HepG2 (cell line): ENCODE data around the gene ZBP1. TPM values are rescaled to one million over a fixed set of nuclear protein-coding genes. Genes with fewer than 3 reads are reported as not detected.
A peak's percentile ranks its signal among the peaks of the same experiment; 100 is the strongest.

Source experiments
- ATF6 ChIP-seq: sonication (generic); formaldehyde crosslinking; conservative IDR thresholded peaks from 2 replicates; pipeline ENCODE4 v1.4.0; 2020; ENCODE audit warnings: missing genetic modification reagents
- HCFC1 ChIP-seq: fragments of 150-350 bp; IDR thresholded peaks from 2 replicates; pipeline ENCODE4 v1.6.1; 2014; ENCODE audit warnings: low read depth, low read length
- KAT8 ChIP-seq: IDR thresholded peaks from 2 replicates; pipeline ENCODE4 v1.6.1; 2016; ENCODE audit warnings: missing genetic modification reagents, missing compliant biosample characterization
- KDM6A ChIP-seq: IDR thresholded peaks from 2 replicates; pipeline ENCODE4 v1.6.1; 2016; ENCODE audit warnings: low read depth
- LRRFIP1 ChIP-seq: sonication (generic); formaldehyde crosslinking; conservative IDR thresholded peaks from 2 replicates; pipeline ENCODE4 v1.4.0; 2020; ENCODE audit warnings: missing genetic modification reagents
- MTF2 ChIP-seq: sonication (generic); formaldehyde crosslinking; IDR thresholded peaks from 2 replicates; pipeline ENCODE4 v1.5.0; 2020; ENCODE audit warnings: missing genetic modification reagents, borderline replicate concordance
- SKIL ChIP-seq: sonication (generic); formaldehyde crosslinking; IDR thresholded peaks from 2 replicates; pipeline ENCODE4 v1.8.0; 2022; ENCODE audit warnings: missing genetic modification reagents, mild to moderate bottlenecking, moderate library complexity, borderline replicate concordance
- SOX5 ChIP-seq: IDR thresholded peaks from 2 replicates; pipeline ENCODE4 v1.6.1; 2016; ENCODE audit warnings: borderline replicate concordance
- ZBTB40 ChIP-seq, 2 experiments: fragments of 450-650 bp in 1 of 2; sonication (generic) in 1 of 2; formaldehyde crosslinking in 1 of 2; IDR thresholded peaks; 2 replicates each; pipeline versions ENCODE4 v1.6.1 to v1.8.0; 2016 to 2022; ENCODE audit warnings: antibody characterized with exemption in 1 of 2, mild to moderate bottlenecking in 1 of 2, missing genetic modification reagents in 1 of 2
- ZNF572 ChIP-seq: sonication (generic); formaldehyde crosslinking; IDR thresholded peaks from 2 replicates; pipeline ENCODE4 v1.5.1; 2020; ENCODE audit warnings: mild to moderate bottlenecking, missing genetic modification reagents
- ZNF792 ChIP-seq: IDR thresholded peaks from 2 replicates; pipeline ENCODE4 v1.6.1; 2016
- polyA plus RNA-seq, 8 experiments: library from polyadenylated mRNA; depleted of rRNA in 3 of 8; stranded (reverse) in 7 of 8; unstranded in 1 of 8; fragments of >200 nt; fragmentation: Illumina TruSeq in 4 of 8; extraction: Trizol in 4 of 8; gene quantifications; 2 replicates each; pipeline versions ENCODE4 v1.2.1 to v1.2.3, GENCODE V29; 2011 to 2016; ENCODE audit warnings: low read depth in 4 of 8, missing spikeins in 1 of 8, mixed read lengths in 1 of 8; ENCODE audit not compliant: insufficient read depth in 1 of 8
- total RNA-seq, 5 experiments: library from RNA; depleted of rRNA; stranded (reverse); fragments of >200 nt; fragmentation: Illumina TruSeq; extraction: Trizol; gene quantifications; 2 replicates each; pipeline ENCODE4 v1.2.3, GENCODE V29; 2016; ENCODE audit warnings: low read depth in 1 of 5

ZBP1 gene
- total and polyA plus RNA-seq, 2 of the 13 experiments (the other 11 are each of a cell fraction or from before 2014, with no cell fraction given) = not detected

- TF ChIP-seq ATF6 (CRISPR knock-in tag) (no peak), HCFC1 (no peak), MTF2 (CRISPR knock-in tag) (no peak), ZBTB40 (IDR thresholded peaks at IDR 0.05) (no peak), ZBTB40 (CRISPR knock-in tag; IDR thresholded peaks at IDR 0.05) (0 out of 2 replicates have a peak, but pooled peaks have one; percentile 40), SOX5 (CRISPR knock-in tag) (no peak), LRRFIP1 (CRISPR knock-in tag) (no peak), KAT8 (CRISPR knock-in tag) (0 out of 2 replicates have a peak, but pooled peaks have one; percentile 40), ZNF572 (peak; percentile 77; the same call in 1 of the 2 replicates), SKIL (CRISPR knock-in tag) (peak; percentile 22; the same call in 1 of the 2 replicates), KDM6A (CRISPR knock-in tag) (no peak), ZNF792 (CRISPR knock-in tag) (no peak)
Measured at GRCh38 chr20:57570145-57570850, 49.9 kb downstream of the ZBP1 start (continued).
